ENCODE results near the gene PKIG.
A peak's percentile ranks its signal among the peaks of the same experiment; 100 is the strongest.

PKIG gene

DNA sequence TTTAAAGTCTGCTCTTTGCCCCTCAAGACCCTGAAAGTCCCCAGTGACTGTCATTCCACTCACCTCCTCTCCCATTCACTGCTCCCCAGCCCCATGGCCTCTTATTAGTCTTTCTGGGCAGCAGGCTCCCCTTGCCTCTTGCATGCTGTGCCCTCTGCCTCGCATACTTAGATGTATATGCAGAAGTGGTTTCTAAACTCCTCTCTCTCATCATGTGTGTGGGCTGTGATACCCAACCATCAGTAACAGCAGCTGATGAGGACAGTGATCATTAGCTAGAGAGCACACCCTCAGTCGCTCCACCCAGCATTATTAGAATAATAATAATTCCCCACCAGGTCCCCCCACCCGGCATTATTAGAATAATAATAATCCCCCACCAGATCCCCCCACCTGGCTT is 14.5 kb downstream of the PKIG start:
- DNase-seq (ENCODE audit: low read depth): no peak

GRCh38 chr20:44597516-44597915 is 15.1 kb downstream of the PKIG start:
- DNase-seq (ENCODE audit: low read depth): no peak

- no peak for DNase-seq (ENCODE audit: low read depth)
Observed at GRCh38 chr20:44597930-44598329, 15.6 kb downstream of the PKIG start.

DNA sequence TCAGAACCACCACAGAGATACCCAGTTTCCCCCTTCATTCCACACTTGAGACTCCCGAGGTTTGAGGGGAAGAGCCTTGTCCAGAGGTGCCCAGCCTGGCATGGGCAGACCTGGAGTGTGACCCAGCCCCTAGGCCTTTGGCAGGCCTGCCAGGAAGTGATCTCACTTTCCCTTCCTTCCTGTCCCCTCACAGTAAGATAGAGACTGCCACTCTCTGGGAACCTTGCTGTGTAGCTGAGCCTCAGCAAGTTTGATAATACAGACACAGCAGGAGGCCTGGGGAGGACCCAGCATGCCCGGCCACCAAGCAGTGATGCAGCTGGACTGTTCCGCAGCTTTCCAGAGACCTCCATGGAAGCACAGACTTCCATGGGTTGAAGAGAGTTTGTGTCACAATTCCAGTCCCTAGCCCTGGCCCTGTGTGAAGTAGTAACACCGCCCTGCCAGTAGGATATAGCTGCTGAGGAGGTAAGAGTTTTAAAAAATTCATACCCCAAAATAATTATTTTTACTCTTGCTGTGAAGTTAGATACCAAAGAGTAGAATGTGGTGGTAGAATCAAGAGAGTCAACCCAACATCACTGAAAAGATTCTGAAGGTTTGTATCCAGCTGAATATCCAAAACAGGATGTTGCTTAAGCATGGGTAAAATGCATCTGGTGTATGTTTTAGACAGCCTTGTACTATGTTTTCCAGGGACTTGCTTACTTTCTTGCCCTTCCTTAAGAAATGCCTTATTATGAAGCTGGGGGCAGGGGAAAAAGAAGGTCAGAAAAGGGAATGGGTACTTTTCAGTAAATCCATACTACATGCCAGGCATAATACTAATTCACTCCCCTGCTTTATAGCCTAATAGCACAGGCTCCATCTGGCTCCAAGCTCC is 16.3 kb downstream of the PKIG start:
- DNase-seq (ENCODE audit: low read depth): no peak

GRCh38 chr20:44599715-44600114 is 17.3 kb downstream of the PKIG start:
- no peak for DNase-seq (ENCODE audit: low read depth)

GRCh38 chr20:44600301-44600700 is 17.9 kb downstream of the PKIG start:
- DNase-seq (ENCODE audit: low read depth): no peak

DNA sequence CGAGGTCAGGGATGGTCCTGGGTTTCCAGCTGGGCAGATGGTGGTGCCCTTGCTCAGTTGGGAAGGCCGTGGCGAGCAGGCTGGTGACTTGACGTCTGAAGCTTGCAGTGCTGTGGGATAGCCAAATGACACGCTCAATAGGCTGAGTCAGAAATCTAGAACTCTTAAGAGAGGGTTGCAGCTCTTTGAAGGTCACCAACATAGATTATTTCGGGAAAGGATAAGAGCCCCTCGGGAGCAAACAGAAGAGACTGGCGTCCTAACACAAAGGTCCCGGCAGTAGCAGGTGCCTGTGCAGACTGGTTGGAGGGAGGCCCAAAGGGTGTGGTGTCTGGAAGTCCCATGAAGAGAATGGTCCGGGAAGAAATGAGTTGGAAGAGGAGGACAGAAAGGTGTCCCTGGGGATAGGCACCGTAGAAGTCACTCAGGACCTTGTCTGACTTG is 18.4 kb downstream of the PKIG start:
- DNase-seq (ENCODE audit: low read depth): no peak

DNA sequence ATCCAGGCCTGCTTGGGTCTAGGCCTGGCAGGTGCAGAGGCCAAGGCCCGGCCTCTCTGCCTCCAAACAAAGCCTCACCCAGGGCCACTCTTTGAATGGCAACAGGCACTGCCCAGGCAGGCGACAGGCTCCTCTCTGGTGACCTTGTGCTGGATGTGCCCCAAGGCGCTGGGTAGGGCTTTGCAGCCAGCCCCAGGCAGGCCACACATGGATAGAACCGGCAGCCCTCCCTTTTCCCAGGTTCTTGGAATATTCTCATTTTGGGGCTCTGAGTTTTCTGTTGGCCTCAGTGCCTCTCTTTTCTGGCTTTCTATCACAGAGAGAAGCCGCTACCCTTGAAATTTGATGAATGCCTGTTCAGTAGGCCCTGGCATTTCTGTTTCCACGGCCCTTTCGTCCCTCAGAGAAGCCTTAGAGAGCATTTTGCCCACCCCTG is 18.9 kb downstream of the PKIG start:
- DNase-seq (ENCODE audit: low read depth): no peak

DNA sequence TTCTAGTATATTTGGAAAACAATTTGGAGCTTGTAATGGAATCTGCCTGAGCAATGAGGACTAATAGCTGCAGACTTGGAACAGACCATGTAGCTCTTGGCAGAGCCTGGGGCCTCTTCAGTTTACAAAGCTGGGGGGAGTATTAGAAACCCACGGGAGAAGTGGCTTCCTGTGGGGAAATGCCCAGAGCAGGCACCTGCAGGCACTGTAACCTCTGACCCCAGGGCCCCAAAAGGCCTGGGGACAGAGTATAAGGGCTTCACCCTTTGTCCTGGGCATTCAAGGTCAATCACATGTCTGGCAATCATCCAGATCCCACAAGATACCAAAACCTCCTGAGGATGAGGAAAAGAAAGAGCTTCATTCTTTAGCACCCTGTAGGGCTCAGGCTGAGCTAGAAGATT is 19.4 kb downstream of the PKIG start:
- DNase-seq (ENCODE audit: low read depth): no peak

- DNase-seq (ENCODE audit: low read depth): no peak
Observed at GRCh38 chr20:44603327-44603726, 20.9 kb downstream of the PKIG start.

- DNase-seq (ENCODE audit: low read depth): no peak
Observed at GRCh38 chr20:44606725-44607441, 24.5 kb downstream of the PKIG start.

DNA sequence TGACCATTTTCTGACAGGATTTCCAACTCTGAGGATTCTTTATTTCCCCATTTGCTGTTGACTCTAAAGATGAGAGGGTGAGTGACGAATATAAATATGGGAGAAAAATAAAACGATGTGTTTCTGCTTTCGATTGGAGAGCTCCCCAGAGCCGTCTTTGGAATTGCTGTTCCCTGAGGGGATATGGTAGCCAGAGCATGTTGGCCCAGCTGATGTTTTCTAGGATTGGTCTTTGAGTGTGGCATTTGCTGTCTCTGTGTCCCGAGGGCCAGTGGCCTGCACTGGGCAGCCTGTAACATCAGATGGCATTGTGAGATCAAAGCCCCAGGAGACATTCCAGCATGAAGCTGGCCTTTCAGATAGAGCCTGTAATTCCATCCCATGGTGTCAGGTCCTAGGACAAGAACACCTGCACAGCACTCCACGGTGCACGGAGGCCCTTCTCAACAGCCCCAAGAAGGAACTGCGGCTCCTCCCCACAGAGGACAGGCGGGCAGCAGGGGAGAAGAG is 26.7 kb downstream of the PKIG start:
- no peak for DNase-seq (ENCODE audit: low read depth)

DNA sequence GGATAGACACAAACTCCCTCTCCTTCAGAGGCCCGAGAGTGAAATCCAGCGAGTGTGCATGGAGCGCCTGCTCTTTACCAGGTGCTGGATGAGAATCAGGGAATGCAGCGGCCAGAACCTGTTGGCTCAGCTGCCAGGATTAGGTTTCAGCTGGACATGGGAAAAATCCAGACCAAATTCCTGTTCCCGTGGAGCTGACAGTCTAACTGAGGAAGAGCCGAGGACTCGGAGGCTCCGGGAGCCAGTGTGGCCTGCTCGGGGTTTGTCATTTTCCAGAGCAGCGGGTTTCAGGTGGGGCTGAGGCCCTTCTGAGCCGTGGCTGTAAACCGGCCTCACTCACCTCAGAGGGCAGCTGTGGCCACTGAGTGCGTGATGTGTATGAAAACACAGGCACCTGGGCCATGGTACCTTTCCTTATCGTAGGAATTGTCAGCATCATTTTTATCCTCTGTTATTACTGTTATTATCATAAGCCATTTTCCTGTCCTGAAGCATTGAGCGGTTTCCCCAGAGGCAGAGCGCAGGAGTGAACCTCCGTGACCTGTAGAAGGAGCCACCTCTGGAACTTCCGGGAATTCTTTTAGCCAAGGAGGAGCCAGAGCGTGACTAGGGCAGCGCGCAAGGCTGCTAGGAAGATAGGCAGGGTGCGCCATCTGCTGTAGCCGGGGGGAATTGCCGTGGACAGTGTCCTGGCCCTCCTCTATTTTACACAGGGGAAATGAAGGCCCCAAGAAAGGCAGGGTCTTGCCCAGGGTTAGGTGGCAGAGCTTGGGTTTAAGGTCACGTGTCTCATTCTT is 27.3 kb downstream of the PKIG start:
- DNase-seq (ENCODE audit: low read depth): peak; percentile 82

DNA sequence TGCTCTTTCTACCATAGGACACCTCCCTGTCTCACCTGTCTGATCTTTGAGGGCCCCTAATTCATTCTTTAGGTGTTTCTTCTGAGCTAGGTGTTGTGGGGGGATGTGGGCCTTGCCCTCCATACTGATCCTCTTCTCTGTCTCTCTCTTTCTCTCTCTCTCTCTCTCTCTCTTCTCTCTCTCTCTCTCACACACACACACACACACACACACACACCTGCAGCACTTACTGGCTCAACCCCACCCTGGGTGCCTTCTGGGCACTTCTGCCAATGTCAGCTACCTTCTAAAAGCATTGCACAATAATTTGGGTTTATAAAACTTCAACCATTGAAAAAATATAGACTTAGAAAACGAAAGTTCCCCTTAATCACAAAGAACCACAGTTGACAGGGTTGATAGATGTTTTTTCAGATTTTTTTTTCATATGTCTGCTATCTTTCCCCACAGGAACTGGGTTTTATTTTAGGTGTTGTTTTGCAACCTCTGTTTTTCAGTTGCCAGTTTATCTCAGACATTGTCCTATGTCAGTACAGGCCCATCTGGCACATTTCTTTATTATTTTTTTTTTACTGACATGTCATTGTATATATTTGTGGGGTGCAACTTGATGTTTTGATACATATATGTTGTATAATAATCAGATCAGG is 28.1 kb downstream of the PKIG start:
- DNase-seq (ENCODE audit: low read depth): no peak

DNA sequence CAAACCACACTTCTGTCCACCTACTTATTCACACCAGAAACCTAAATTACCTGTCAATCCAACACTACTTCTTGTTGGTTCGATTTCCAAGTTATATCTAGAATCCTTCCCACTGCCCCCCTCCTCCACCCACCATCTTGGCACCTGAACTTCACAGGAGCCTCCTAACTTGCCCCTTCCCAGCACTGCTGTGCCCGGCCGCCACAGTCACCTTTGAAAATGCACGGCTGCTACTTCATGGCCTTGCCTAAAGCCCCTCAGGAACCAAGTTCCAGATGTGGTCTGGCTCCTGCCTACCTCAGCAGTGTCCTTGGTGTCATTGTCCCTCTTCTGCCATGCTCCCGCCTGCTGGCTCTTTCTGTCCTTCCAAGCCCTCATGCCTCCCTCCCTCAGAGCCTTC is 31.2 kb downstream of the PKIG start:
- no peak for DNase-seq (ENCODE audit: low read depth)

DNA sequence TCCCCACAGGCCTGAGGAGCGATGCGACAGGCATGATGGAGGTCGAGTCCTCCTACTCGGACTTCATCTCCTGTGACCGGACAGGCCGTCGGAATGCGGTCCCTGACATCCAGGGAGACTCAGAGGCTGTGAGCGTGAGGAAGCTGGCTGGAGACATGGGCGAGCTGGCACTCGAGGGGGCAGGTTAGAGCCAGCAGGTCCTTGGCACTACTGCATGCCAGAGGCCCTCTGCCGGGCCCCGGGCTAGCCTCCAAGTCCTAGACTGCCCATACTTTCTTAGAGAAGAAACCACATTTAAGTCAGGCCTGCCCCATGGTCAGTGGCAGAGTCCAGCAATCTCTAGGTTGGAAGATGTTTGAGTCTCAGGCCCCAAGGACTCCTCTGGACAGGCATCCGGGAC is 32.1 kb downstream of the PKIG start:
- no peak for DNase-seq (ENCODE audit: low read depth)

DNA sequence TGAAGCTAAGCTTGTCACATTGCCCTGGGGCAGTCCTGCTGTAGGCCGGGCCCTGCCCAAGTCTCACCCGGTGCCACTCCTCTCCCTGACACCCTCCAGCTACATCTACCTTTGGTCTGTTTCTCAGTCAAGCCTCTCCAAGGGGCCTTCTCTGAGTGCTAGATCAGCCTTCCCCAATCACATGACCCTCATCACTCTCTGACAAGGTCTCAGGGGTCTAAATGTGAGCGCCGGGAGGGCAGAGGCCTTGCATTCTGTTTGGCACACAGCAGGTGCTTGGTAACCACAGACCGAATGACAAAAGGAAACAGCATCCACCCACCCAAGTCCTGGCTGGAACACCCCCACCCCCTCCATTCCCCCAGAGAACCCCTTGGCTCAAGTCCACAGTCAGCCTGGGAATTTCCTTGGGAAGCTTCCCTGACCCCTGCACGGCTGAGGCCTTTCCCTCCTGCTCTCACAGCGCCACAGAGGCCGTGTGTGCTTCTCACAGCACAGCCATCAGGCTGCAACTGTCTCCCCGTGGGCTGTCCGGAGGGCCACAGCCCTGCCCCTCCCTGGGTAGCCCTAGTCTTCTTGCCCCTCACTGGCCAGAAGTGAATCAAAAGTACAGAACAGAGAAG is 32.9 kb downstream of the PKIG start:
- DNase-seq (ENCODE audit: low read depth): no peak

GRCh38 chr20:44615876-44616603 is 33.7 kb downstream of the PKIG start:
- DNase-seq (ENCODE audit: low read depth): no peak

- DNase-seq (ENCODE audit: low read depth): no peak
Observed at GRCh38 chr20:44616604-44616964, 34.2 kb downstream of the PKIG start.

DNA sequence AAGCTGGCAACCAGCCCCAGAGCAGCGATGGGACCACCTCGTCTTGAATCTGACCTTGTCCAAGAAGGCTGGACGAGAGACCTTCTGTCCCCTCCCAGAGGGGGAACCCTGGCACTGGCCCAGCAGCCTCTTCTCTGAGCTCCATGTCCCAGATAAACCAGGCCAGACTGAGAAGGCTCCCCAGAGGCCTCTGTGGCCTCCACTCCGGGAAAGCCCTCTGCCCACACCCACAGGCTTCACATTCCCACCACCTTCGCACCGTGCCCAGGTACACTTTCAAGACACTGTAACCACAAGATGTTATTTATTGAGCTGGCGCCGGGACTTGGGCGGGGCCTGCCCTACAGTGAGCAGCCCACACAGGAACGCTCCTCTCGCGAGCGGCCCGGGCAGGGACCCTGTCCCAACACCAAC is 35.9 kb downstream of the PKIG start:
- DNase-seq (ENCODE audit: low read depth): peak; percentile 35

DNA sequence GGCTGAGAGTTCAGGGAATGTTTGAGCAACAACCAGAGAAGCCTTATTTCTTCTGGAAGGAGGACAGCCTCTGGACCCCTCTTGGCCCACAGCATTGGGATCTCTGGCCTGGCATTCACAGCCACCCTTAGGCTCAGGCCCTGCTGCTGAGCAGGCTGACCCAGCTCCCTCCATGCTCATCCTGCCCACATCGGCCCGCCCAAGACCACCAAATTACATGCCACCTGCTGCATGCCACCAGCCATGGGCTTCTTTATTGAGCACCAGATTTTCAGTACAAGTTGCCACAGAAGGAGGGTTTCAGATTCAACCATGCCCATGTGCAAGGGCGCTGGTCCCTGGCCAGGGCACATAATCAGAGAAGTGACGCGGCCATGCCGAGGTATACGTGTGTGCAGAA is 36.9 kb downstream of the PKIG start:
- no peak for DNase-seq (ENCODE audit: low read depth)
